GM18868 (cell line): Measurements from ENCODE around the gene TNFSF15.
A peak's percentile ranks its signal among the peaks of the same experiment; 100 is the strongest.

Experiments
- ATAC-seq: cut with Tn5 transposase; IDR thresholded peaks from one replicate; pipeline ENCODE4 v1.9.1; 2021; ENCODE audit warnings: mild to moderate bottlenecking, moderate library complexity; ENCODE audit not compliant: unreplicated experiment

Gene TNFSF15

DNA sequence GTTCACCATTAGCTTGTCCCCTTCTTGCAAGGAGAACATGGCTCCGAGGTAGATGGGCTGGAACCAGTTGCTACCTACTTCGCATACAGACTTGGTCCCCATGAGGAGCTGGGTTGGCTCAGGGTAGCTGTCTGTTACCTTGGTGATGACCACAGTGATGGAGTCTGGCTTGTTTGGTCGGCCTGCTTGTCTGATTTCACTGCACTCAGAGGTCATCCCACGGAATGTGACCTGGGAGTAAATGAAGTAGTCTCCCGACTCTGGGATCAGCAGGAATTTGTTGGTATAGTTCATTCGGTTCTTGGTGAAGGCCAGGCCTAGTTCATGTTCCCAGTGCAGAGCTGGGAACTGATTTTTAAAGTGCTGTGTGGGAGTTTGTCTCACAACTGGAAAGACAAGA lies 15.3 kb downstream of the TNFSF15 start:
- no peak for ATAC-seq

DNA sequence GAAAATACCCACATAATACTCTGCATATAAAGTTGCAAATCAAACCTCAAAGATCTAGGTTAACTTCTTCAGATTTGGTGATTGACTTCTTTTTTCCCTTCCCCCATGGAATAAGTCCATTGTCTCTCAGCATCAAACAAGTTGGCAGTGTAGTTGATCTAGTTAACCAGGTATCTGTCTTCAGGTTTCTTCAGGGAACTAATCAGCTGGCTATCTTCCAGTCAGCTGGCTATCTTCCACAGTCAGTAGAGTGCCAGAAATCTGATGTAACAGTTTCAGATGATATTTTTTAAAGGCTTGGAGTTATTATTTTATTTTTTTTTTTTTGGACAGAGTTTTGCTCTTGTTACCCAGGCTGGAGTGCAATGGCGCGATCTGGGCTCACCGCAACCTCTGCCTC lies 16.8 kb downstream of the TNFSF15 start:
- ATAC-seq, result no peak

DNA sequence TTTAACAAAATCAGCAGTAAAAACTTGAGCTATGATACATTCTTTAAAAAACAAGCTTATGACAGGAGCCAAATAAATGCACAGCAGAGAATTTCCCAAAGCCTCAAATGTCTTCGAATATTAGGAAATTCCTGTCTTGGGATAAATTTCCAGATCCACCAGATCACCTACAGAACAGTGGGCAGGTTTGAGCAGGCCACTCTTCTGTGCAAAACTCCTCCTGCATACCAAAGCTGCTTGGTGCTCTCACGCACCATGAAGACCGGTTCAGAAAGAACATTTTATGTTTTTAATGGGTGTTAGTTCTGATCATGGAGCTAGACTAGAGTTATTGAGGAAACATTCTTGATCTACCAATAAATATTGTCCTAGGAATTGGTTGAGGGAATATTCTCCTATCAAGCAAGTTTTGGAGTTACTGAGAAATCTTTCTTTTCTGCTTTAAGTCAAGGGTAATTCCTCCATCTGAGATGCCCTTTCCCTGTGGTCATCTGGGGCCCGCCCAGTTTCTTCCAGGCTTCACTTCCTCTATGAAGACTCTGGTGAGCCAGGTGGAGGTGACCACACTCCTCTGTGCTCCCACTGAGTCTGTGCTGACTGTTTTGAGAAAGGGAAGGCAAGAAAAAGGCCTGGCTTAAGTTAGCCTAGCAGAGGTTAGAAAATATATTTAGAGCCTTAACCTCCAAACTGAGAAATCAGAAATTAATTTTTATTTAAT lies 17.9 kb downstream of the TNFSF15 start:
- ATAC-seq, result no peak

DNA sequence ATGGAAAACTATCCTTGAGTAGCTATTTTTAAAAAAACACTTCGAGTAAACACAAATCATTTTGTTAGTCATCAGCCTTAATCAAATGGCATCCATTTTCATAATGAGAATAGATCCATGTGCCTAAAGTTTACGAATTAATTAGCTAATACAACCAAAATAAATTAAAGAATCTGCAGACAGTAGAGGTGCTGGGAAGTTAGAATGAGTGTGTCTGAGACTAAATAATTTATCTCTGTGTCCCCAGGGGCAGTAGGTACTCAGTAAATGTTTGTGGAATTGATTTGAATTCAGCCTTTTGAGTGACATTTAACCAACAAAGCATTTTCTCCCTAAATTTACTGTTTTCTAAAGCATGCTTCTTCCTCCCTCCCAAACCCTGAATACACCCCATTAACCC lies 18.6 kb downstream of the TNFSF15 start:
- no peak for ATAC-seq

DNA sequence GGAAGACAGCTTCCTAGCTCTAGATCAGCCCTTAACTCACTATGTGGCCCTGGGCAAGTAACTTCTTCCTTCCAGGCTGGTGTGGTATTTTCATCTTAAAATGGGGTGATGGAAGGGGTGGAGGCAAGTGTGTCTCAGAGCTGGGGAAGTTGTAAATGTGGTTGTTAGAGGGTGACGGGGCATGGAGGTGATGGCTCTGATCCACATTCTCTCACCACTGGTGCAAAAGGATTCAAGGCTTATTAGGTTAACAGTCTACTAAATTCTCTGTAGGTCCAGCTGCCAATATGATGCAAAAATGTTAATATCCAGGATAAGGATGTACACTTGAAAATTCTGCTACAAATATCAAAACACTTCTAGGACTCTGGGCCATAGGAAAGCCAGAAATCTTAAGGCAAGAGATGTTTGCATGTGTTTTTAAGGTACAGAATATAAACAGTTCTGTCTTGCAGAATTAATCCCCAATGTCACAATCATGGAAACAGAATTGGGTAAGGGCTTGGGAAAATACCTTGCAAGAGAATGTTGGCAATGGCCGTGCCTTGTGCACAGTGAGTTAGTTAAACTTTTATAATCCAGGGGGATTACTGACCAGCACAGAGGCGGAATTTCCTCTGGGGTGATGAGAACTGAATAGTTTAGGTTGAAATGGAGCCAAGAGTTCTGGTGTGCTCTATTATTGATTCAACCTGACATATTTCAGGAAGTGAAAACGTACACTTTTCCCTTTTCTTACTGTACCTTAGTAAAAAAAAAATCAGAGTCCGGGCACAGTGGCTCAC lies 19.8 kb downstream of the TNFSF15 start:
- ATAC-seq, result no peak

DNA sequence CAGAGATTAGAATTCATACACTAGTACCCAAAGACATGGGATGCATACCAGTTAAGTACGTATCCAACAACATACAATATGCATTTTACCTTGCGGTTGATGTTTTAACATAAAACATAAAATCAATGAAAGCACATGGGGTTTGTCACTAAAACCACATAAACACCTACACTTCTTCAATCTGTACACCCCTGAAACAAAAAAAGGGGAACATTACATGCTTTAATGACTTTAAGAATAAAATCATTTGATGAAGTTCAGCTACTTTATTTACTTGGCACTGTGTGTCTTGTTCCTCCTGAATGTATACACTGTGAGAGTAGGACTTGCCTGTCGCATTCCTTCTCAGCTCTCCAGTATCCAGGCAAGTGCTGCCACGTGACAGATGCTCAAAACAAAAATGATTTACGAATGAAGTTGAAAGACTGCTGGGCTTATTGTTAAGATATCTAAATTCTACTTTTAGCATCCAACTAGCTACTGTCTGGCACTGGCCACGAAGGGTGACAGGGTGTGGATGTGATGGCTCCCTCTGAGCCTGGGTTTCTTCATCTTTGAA lies 21.0 kb downstream of the TNFSF15 start:
- no peak for ATAC-seq

DNA sequence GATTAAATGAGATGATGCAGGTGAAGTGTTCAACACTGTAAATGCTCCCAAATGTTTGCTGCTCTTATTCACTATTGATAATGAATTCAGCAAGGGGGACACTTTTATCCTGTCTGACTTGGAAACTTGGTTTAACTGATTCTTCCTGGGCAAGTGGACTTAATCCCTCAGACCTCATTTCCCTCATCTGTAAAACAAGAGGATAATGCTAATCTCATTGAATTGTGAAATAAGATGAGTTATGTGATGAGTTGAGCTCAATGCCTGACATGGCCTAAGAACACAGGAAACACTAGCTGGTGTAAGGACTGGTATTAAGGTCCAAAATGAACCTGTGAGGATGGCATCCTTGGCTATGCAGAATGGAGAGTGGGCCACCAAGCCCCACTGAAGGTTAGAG lies 23.3 kb downstream of the TNFSF15 start:
- no peak for ATAC-seq

DNA sequence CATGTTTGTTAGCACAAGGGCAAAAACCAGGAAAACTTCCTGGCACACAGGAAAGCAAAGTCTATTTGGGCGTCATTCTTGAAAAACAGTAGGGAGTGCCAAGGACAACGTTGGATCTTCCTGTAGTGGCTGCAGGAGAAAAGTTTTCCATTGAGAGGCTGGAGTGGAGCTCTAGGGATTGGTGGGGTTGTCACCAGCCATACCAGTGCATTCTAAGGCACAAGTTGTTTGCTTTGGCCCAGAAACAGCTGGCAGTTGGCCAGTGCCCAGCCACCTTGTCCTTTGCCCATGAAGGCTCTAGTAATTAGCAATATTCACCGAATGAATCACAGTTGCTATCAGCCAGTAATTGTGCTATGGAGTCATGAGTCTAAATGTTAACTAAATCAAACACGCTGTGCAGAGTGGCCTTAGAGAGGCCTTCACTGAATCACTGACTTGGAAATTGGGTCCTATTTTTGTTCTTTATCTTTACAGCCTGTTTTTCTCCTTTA lies 26.4 kb downstream of the TNFSF15 start:
- no peak for ATAC-seq

DNA sequence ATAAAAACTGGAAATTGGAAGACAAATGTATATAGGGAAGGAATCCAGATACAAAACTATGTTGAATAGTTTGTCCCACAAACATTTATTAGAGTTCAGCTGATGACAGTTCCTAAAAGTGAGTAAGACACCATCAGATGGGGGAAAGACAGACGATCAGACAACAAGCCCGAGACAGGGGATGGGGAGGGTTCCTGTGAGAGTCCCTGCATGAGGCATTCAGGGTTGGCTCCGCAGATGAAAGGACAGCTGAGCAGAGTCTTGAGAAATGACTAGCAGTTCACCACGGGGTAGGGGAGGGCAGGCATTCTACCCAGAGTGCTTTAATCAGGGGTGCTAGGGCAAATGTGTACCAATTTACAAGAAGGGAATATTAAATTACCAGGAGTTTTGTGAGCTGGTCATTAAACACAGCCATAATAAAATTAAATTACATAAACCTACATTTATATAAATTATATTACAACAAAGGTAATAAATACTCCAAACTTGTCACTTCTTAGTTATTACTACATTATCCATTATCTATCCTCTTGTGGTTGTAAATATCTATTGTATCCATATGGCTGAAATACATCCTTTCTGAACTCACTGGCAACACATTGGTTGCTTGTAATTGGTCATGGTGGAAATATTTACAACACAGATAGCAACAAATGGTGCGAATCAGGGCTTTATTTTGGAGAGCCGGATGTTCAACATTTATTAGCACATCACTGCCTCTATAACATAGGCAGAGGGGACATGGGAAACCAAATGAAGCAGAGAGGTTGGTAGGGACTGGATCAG lies 27.8 kb downstream of the TNFSF15 start:
- ATAC-seq, result no peak

DNA sequence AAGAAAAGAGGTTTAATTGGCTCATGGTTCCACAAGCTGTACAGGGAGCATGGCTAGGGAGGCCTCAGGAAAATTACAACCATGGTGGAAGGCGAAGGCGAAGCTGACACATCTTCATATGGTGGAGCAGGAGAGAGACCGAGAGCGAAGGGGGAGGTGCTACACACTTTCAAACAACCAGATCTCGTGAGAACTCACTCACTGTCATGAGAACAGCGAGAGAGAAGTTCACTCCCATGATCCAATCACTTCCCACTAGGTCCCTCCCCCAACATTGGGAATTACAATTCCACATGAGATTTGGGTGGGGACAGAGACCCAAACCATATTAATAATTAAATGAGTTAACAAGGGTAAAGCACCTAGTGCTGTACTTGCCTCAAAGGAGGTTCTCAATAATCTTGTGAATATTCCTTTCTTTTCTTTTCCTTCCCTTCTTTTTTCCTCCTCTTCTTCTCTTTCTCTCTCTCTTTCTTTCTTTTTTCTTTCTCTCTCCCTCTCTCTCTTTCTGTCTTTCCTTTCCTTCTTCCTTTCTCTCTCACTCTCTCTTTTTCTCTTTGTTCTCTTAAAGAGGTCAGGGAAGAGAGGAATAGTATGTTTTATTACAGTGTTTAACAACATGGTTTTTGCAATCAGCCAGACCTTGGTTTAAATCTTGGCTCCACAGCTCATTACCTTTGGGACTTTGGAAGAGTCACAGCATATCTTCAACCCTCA lies 29.0 kb downstream of the TNFSF15 start:
- ATAC-seq, result no peak

DNA sequence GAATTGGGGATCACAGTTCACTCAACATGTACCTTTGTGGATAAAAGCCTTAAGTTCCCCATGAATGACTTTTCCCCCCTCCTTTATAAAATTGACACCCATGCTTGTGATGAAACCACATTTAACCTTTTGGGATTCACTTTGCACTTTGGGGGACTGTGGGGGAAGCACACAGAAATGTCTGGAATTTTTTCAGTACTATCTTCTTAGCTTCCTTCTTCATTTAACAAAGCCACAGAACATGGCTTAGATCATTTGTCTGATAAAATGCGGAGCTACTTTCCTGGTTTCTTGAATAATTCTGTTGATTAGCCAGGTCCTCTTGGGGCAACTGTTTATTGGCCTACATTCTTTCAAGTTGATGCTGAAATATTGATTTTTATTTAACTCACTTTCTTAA lies 29.9 kb downstream of the TNFSF15 start:
- no peak for ATAC-seq

DNA sequence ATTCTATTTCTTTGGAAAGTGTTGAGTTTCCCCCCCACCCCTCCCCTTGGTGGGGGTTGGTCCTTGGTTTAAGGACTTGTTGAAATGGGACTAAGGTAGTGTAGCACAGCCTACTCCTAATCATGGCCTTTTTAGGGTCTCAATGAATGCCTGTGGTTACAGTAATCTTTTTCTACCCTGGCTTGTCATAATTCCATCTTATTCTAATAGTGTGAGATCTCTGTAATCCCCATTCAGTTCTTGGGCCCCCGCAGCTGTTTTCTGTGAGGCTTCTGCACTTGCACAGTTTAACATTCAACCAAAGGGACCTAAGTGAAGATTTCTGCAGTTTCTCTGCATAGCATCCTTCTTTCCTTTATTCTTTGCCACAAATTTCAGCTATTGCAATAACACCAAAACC lies 30.7 kb downstream of the TNFSF15 start:
- no peak for ATAC-seq

DNA sequence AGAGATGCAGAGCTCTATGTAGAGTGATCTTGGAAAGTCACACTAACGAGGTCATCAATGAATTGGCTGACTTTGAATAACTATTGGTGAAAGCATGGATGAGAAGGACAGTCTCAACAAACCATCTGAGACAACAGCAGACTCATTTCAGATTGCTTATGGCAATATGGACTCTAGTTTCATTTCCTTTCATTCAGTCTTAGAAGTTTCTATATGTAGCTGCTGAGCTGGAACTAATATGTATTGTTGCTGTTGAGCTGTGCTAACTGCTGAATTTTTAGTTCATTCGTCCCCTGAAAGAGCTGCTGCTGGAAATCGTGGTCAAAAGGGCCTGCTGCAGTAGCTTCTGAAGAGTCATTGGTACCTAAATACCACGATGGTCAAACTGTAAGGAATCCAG lies 31.3 kb downstream of the TNFSF15 start:
- ATAC-seq, result peak; percentile 62

DNA sequence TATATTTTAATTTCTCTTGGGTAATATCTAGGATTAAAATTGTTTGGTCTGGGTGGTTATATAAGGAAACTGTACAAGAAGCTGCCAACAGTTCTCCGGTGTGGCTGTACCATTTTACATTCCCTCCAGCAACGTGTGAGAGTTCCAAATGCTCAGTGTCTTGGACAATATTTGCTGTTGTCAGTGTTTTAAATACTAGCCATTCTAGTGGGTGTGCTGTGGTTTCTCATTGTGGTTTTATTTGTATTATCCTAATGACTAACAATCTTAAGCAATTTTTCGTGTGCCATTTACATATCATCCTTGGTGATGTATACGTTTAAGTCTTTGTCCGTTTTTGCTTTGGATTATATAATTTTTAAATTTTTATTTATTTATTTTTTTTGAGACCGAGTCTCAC lies 34.0 kb downstream of the TNFSF15 start:
- ATAC-seq, result no peak

DNA sequence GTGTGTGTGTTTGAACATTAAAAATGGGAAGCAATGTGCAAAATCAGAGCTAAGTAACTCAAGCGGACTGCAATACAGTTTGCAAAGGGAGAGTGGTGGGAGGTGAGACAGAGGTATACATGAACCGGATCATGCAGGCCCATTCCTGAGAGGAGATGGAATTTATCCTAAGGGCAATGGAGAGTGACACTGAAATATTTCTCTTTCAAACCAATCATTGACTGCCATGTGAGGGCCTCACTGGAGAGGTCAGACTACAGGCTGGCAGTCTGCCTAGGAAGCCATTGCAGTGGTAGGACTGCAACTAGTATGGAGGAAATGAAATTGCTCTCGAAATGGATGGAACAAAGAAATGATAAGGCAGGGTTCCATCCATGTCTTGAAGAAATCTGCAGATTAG lies 34.8 kb downstream of the TNFSF15 start:
- ATAC-seq, result no peak

DNA sequence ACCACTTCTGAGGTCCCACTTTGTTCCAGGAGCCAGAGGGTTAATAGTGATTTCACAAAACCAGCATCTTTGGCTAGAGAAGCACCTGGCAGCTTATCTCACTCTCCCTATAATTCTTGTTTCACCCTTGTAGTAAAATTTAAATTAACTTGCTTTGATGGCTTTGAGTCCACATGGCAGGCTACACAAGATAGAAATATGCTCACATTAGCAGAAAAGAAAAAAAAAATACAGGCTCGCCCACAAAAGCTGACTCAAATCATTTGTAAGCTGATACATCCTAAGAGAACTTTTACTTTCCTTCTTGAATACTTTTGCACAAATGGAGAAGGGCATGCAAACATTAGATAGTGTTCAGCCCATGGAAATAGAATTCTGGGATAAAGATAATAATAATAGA lies 36.2 kb downstream of the TNFSF15 start:
- no peak for ATAC-seq

DNA sequence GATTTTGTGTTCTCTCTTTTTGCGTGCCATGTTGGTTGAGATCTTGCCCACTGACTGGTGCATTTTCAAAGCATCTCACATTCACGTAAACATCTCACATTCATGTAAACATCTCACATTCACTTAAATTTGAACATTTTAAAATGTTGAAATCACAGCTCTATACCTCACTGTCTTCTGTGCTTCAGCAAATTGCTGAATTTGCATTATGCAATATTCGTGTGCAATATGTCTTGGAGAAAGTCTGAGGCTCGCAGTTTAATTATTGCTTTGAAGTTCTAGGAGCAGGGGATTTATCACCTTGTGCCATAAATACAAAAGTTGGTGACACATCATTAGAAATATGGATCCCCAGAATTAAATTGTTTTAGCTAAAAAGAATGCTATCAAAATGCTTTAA lies 42.6 kb downstream of the TNFSF15 start:
- no peak for ATAC-seq

DNA sequence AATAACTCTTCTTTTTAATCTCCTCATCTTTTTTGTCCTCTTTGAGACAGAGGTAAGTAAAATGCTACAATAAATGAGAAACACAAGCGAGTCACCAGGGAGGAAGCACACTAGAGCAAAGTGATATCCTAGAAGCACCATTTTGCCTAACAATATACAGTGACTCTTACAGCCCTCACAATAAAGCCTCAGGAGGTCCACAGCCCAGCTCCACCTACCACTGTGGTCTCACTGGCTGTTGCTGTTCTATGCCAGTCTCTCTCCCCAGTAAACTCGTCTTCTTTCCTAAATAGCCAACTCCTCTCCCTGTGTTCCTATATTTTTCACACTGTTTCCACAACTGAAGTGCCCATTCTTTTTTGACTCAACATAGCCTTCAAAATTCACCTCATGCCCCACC lies 44.3 kb downstream of the TNFSF15 start:
- no peak for ATAC-seq

DNA sequence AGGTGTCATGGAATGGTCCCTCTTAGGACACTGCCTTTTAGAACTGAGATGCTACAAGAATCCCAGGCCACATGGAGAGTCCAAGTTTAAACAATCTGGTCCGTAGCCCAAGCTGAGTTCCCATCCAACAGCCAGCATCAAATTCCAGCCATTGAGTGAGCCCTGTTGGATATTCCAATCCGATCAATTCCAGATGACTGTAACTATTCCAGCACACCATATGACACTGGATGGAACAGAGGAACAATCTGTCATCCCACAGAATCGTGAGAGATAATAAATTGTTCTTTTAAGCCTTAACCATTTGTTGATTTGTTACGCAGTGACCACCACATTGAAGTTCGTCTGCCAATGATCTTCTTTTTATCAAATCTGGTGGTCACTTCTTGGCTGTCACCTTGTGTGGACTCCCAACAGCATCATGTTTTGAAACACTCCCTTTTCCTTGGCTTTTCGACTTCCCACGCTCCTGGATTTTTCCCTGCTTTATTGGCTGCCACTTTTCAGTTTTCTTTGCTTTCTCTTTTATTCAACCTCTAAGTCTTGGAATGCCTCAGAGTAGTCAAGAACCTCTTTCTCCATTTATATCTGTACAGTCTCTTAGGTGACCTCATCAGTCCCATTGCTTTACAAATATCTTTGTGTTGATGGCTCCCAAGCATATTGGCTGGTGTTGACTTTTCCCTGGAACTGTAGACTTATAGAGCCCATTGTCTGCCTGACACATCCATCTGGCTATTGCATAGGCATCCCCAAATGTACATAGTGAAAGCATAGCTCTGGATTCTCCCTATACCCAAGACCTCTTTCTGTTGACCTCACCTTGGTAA lies 46.1 kb downstream of the TNFSF15 start:
- no peak for ATAC-seq

DNA sequence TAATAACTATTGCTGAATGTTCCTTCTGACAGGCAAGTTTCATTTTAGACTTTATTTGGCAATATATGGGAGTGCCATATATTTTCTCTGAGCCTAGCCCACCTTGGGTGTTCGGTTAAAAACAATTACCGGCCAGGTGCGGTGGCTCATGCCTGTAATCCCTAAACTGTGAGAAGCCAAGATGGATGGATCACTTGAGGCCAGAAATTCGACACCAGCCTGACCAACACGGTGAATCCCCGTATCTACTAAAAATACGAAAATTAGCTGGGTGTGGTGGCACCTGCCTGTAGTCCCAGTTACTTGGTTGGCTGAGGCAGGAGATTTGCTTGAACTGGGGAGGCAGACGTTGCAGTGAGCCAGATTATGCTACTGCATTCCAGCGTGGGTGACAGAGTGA lies 47.9 kb downstream of the TNFSF15 start:
- no peak for ATAC-seq
